GM13977 (cell line): Measurements from ENCODE around the gene SERHL2.
A peak's percentile ranks its signal among the peaks of the same experiment; 100 is the strongest.
"Not testable (repeated sequence)": the region's sequence is repeated elsewhere in the genome, so short reads cannot be mapped to it uniquely, and the experiment has no call there.

Source experiments
- DNase-seq: peaks from one replicate; pipeline ENCODE4 v3.0.0; 2012; ENCODE audit warnings: low spot score
- in situ Hi-C: fragments of 300-500 bp; cut with MboI; formaldehyde crosslinking; loops from one replicate; pipeline ENCODE4 v1.12.0; 2022; ENCODE audit warnings: low sequenced_read_pairs, low pct_unique_long_range_greater_than_20kb, mixed read lengths, inconsistent platforms; ENCODE audit not compliant: unreplicated experiment
- TF ChIP-seq, protein P1 (sequence below): IDR thresholded peaks from 2 replicates; pipeline ENCODE4 v1.5.1; 2012; ENCODE audit warnings: mild to moderate bottlenecking, control low read depth; ENCODE audit not compliant: insufficient read depth; ENCODE audit errors: extremely low read depth, missing control alignments

The SERHL2 gene

DNA sequence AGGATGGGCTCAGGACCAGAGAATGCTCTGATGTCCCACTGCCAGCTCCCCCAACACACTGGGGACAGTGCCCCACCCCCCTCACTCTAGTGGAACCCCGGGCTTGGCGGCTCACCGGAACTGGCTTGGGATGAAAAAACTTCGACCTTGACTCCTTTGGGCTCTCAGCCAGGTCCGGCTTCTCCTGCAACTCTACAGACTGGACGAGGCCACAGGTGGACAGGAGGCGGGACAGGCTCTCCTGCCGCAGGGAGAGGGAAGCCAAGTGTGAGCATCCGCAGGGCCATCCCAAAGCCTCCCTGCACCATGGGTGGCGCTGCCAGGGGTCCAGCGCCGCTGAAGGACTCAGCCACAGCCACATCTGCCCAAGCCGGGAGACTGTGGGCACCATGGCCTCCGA is 37.9 kb upstream of the SERHL2 start:
- in situ Hi-C loops = no loop called here
- TF ChIP-seq, protein P1, sequence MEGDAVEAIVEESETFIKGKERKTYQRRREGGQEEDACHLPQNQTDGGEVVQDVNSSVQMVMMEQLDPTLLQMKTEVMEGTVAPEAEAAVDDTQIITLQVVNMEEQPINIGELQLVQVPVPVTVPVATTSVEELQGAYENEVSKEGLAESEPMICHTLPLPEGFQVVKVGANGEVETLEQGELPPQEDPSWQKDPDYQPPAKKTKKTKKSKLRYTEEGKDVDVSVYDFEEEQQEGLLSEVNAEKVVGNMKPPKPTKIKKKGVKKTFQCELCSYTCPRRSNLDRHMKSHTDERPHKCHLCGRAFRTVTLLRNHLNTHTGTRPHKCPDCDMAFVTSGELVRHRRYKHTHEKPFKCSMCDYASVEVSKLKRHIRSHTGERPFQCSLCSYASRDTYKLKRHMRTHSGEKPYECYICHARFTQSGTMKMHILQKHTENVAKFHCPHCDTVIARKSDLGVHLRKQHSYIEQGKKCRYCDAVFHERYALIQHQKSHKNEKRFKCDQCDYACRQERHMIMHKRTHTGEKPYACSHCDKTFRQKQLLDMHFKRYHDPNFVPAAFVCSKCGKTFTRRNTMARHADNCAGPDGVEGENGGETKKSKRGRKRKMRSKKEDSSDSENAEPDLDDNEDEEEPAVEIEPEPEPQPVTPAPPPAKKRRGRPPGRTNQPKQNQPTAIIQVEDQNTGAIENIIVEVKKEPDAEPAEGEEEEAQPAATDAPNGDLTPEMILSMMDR = no peak
- no peak for DNase-seq

DNA sequence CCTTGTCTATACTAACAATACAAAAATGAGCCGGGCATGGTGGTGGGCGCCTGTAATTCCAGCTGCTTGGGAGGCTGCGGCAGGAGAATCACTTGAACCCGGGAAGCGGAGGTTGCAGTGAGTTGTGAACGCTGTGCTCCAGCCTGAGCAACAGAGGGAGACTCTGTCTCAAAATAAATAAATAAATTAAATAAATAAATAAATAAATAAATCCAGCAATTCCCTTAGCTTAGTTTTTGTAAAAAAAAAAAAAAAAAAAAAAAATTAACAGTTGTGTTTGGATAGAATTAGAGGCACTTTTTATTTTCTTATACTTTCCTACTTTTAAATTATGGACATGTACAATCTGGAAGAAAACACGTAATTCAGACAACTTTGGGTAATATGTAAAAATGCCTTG is 36.7 kb upstream of the SERHL2 start:
- in situ Hi-C loops, DNase-seq: not testable (repeated sequence)

DNA sequence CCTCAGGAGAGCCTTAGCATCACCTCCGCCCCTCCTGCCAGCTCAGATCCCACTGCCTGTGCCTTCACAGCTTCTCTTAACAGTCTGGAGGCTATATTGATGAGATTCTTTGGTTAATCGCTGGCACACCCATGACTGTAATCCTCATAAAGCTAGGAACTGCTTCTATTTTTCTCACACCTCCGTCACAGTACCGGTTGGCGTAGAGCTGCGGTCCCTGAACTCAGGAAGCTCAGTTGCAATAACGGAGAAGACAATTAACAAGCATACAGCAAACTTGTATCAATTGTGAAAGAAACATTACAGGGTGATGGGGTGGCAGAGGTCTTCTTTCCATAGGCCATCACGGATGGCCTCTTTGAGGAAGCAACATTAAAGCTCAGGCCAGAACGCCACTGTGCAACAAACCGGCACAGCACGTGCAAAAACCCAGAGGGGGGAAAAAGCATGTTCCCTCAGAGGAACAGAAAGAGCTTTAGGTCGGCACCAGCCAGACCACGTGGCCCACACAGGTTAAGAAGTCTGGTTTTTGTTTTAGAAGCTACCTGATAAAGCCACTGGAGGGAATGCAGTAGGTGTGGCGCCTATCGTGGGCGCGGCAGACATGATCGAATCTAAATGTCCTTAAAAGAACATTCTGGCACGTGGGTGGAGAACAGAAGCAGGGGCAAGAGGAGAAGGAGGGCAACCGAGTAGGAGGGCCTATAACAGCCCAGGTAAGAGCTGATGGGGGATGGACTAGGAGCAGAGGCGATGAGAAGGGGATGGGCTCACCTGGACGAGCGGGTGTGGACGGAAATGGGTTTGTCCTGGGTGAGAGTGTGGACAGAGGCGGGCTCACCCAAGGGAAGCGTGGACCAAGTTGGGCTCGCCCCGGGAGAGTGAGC is 34.9 kb upstream of the SERHL2 start:
- in situ Hi-C loops = not testable (repeated sequence)

DNA sequence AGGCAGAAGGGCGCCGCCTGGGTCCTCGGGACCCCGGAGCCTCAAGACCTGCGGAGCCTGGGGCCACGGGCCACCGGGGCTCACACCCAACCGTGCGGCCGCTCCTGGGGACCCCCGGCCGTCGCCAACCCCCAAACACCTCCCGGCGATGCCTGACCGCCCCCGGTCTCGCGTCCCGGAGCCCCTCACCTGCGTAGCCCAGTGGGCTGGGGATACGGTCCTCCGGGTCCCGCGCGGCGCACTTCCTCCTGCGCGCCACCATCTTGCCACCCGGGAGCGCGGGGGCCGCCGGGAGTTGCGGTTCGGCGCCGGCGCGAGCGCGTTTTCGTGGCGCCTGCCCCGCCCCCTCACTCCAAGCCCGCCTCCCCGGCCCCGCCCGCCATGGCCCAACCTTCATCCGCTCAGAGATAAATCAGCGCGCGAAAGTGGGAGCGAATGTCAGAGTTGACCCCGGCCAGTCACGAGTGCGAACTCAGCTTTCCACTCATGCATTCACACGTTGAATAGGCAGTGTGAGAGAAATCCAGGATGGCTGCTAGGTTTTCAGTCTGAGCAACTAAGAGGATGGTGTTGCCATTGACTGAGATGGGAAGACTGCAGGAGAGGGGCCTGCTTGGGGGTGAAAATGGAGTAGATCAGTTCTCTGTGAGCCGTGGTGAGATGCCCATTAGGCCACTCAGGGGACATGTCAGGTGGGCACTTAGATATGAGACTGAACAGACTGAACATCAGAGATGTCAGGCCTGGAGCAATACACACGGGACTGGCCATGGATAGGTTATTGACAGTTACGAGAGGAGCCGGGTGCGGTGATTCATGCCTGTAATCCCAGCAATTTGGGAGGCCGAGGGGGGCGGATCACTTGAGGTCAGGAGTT is 34.0 kb upstream of the SERHL2 start, which contains the start of gene RRP7A:
Gene RRP7A (minus strand): TSS at position 272 of the 877 bp plus-strand sequence. CDS start 10 bp downstream, at position 262.
- peak; percentile 87 for DNase-seq
- TF ChIP-seq, protein P1 = no peak
- in situ Hi-C loops = no loop called here

More for the DNA sequence above, 34.9 kb upstream of the SERHL2 start:
- DNase-seq = not testable (repeated sequence)

DNA sequence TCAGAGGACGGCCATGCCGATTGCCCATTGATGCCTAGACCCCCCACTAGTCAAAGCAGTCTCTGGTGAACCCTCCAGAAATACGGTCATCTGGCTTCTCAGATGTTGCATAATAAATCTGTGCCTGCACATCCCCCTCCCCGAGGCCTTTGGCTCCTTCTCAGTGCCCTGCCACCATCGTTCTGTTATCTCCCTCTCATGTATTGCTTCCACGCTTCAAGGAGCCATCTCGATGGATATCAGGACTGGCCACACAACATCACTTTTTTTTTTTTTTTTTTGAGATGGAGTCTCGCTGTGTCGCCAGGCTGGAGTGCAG is 32.6 kb upstream of the SERHL2 start:
- in situ Hi-C loops = no loop called here
- TF ChIP-seq, protein P1 = no peak
- DNase-seq = no peak

DNA sequence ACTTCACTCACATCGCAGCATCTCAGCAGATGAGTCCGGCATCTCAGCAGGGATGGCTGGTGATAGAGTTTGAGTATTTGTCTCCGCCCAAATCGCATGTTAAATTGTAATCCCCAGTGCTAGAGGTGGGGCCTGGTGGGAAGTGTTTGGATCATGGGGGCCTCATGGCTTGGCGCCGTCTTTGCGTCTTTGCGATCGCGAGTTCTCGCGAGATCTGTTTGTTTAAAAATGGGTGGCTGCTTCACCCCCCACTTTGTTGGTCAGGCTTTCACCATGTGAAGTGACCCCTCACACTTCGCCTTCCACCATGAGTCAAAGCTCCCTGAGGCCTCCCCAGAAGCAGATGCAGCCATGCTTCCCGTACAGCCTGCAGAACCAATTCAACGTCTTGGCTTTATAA is 31.2 kb upstream of the SERHL2 start:
- no peak for DNase-seq
- TF ChIP-seq, protein P1 = no peak
- in situ Hi-C loops = no loop called here

DNA sequence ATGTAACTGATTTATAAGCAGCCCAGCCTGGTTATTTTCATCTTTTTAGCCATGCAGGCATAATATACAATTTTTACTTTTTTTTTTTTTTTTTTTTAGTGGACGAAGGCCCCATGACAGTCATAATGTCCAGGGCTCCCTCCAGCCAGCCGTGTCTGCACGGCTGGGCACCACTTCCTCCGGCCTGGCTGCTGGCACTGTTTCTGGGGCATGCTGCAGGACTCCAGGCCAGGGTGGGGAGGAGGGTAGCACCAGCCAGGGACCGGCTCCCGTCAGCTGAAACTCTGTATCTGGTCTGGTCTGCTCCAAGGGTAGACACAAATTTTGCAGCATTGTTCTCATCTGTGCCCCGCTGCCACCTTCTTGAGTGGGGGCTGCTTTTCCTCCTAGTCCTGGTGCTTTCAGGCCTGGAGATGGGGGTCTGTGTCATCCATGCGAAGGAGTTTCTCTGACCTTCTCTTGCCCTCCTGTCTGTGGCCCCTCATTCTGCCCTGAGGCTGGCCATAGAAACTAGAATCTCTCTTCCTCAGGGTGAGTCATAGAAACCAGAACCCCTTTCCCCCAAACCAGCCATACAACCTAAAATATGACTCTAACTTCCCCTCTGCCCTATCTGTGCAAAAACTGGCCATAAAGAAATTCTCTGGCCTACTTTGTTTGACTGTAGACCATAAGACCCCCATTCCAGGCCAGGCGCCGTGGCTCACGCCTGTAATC is 25.0 kb upstream of the SERHL2 start:
- no peak for DNase-seq

DNA sequence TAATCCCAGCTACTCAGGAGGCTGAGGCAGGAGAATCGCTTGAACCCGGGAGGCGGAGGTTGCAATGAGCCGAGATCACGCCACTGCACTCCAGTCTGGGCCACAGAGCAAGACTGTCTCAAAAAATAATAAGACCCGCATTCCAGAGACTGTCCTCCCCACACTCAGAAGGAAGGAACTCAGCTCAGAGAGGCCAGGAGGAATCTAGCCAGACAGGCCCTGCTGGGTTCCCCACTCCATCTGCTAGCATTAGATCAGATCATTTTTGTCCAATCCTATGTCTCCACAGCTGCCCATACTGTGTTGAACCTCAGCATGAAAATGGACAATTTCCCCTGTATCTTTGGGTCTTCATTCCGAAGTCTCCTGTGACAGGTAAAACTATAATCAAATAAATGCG is 24.3 kb upstream of the SERHL2 start:
- DNase-seq, in situ Hi-C loops: not testable (repeated sequence)

More for the DNA sequence above, 25.0 kb upstream of the SERHL2 start:
- TF ChIP-seq, protein P1 = no peak
- in situ Hi-C loops = no loop called here

DNA sequence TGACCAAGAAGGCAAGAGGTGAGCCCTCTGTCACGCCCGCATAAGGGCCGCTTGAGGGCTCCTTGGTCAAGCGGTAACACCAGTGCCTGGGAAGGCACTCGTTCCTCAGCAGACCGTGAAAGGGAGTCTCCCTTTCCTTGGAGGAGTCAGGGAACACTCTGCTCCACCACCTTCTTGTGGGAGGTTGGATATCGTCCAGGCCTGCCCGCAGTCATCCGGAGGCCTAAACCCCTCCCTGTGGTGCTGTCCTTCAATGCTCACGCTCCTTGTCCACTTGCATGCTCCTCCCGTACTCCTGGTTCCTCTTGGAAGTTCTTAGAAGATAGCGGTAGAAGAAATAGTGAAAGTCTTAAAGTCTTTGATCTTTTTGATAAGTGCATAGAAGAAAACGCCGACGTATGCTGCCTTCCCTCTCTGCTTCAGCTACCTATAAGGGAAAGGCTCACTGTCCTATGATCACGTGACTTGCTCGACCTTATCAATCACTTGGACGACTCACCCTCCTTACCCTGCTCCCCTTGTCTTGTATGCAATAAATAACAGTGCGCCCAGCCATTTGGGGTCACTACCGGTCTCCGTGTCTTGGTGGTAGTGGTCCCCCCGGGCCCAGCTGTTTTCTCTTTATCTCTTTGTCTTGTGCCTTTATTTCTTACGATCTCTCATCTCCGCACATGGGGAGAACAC is 22.2 kb upstream of the SERHL2 start:
- not testable (repeated sequence) for DNase-seq

More for the DNA sequence above, 22.2 kb upstream of the SERHL2 start:
- in situ Hi-C loops = not testable (repeated sequence)
